IMR-90 (cell line): ENCODE measurements around the gene ESR1. TPM values are rescaled to one million over a fixed set of nuclear protein-coding genes. Genes with fewer than 3 reads are reported as not detected.

Source experiments
- ATAC-seq: fragments of 200-7000 bp; cut with Tn5 transposase; 2 replicates; pipeline ENCODE4 v1.9.1; 2020; ENCODE audit warnings: low read depth, mild to moderate bottlenecking, moderate library complexity
- BruUV-seq: library from RNA; stranded (reverse); fragments of 400-500 nt; replicated peaks from 2 replicates; lab custom pipeline; 2021; lab: Mats Ljungman, UMichigan
- CTCF ChIA-PET: fragments of 300-600 bp; formaldehyde crosslinking; extraction: SDS; loops from one replicate; lab custom pipeline; 2021; ENCODE audit warnings: antibody characterized with exemption; lab: Yijun Ruan, JAX
- POLR2A ChIA-PET: fragments of 300-600 bp; sonication (Branson Sonifier 250); formaldehyde crosslinking; loops from one replicate; lab custom pipeline; 2022; ENCODE audit warnings: antibody characterized with exemption; ENCODE audit not compliant: unreplicated experiment; lab: Charles Lee
- DNase-seq: peaks from one replicate; pipeline ENCODE4 v3.0.0; 2013
- H2AFZ ChIP-seq: replicated peaks from 2 replicates; pipeline ENCODE3; 2013; ENCODE audit warnings: low read length, mild to moderate bottlenecking; ENCODE audit not compliant: poor library complexity
- H2AK5ac ChIP-seq: 2 replicates; pipeline ENCODE4 v1.6.1; 2013; ENCODE audit warnings: low read depth, low read length, inconsistent platforms
- H2AK9ac ChIP-seq: replicated peaks from 2 replicates; pipeline ENCODE3; 2013; ENCODE audit warnings: mild to moderate bottlenecking, low read depth, low read length, moderate library complexity; ENCODE audit not compliant: poor library complexity
- H2BK120ac ChIP-seq: 2 replicates; pipeline ENCODE4 v1.6.1; 2013; ENCODE audit warnings: low read depth, low read length, inconsistent platforms
- H2BK15ac ChIP-seq: 3 replicates; pipeline ENCODE4 v1.6.1; 2013; ENCODE audit warnings: low read depth, low read length, inconsistent platforms
- H2BK20ac ChIP-seq: 2 replicates; pipeline ENCODE4 v1.6.1; 2013; ENCODE audit warnings: low read depth, mild to moderate bottlenecking, inconsistent platforms, low read length, moderate library complexity
- H2BK5ac ChIP-seq: 2 replicates; pipeline ENCODE4 v1.6.1; 2013; ENCODE audit warnings: mild to moderate bottlenecking, low read depth, low read length, inconsistent platforms; ENCODE audit not compliant: poor library complexity, severe bottlenecking
- H3K14ac ChIP-seq: replicated peaks from 2 replicates; pipeline ENCODE4 v1.6.1; 2013; ENCODE audit warnings: low read depth, low read length, inconsistent platforms
- H3K18ac ChIP-seq: 2 replicates; pipeline ENCODE4 v1.6.1; 2013; ENCODE audit warnings: low read depth, low read length, control low read depth
- H3K23ac ChIP-seq: 2 replicates; pipeline ENCODE4 v1.6.1; 2013; ENCODE audit warnings: low read depth, low read length, inconsistent platforms
- H3K27ac ChIP-seq: 2 replicates; pipeline ENCODE4 v1.5.1; 2013; ENCODE audit warnings: mild to moderate bottlenecking, control low read depth, low read length; ENCODE audit not compliant: insufficient read depth
- H3K27me3 ChIP-seq: 2 replicates; pipeline ENCODE4 v1.6.1; 2013; ENCODE audit warnings: low read length; ENCODE audit not compliant: control insufficient read depth, insufficient read depth
- H3K36me3 ChIP-seq: 2 replicates; pipeline ENCODE4 v1.6.1; 2013; ENCODE audit warnings: low read length, mixed read lengths; ENCODE audit not compliant: control insufficient read depth, insufficient read depth
- H3K4ac ChIP-seq: 2 replicates; pipeline ENCODE4 v1.6.1; 2013; ENCODE audit warnings: low read depth, low read length, inconsistent platforms
- H3K4me1 ChIP-seq: 2 replicates; pipeline ENCODE4 v1.6.1; 2013; ENCODE audit warnings: low read length, mixed read lengths; ENCODE audit not compliant: control insufficient read depth, insufficient read depth
- H3K4me2 ChIP-seq: 2 replicates; pipeline ENCODE4 v1.6.1; 2013; ENCODE audit warnings: low read depth, mild to moderate bottlenecking, control low read depth, low read length, moderate library complexity
- H3K4me3 ChIP-seq: 2 replicates; pipeline ENCODE4 v1.5.1; 2013; ENCODE audit warnings: low read depth, mild to moderate bottlenecking, control low read depth, low read length, moderate library complexity; ENCODE audit not compliant: insufficient read depth
- H3K56ac ChIP-seq: 2 replicates; pipeline ENCODE4 v1.6.1; 2013; ENCODE audit warnings: low read length, inconsistent platforms; ENCODE audit not compliant: insufficient read depth; ENCODE audit errors: extremely low read depth
- H3K79me1 ChIP-seq, 2 experiments: 2 replicates each; pipeline ENCODE4 v1.6.1; 2013; ENCODE audit warnings: low read length in 2 of 2, inconsistent platforms in 1 of 2, low read depth in 1 of 2
- H3K9ac ChIP-seq: 2 replicates; pipeline ENCODE4 v1.6.1; 2013; ENCODE audit warnings: low read depth, low read length, control low read depth
- H3K9me1 ChIP-seq: 2 replicates; pipeline ENCODE4 v1.6.1; 2013; ENCODE audit warnings: low read length, inconsistent platforms; ENCODE audit not compliant: insufficient read depth
- H3K9me3 ChIP-seq: 2 replicates; pipeline ENCODE4 v1.6.1; 2013; ENCODE audit warnings: low read length; ENCODE audit not compliant: control insufficient read depth, insufficient read depth
- H4K20me1 ChIP-seq: 2 replicates; pipeline ENCODE4 v1.6.1; 2013; ENCODE audit warnings: low read length, inconsistent platforms; ENCODE audit not compliant: insufficient read depth
- H4K5ac ChIP-seq: 2 replicates; pipeline ENCODE4 v1.6.1; 2013; ENCODE audit warnings: mild to moderate bottlenecking, low read depth, low read length, control low read depth
- H4K8ac ChIP-seq, 2 experiments: 2 replicates each; pipeline ENCODE4 v1.6.1; 2013; ENCODE audit warnings: low read depth in 2 of 2, low read length in 2 of 2, control low read depth in 1 of 2, inconsistent platforms in 1 of 2
- H4K91ac ChIP-seq: 2 replicates; pipeline ENCODE4 v1.6.1; 2013; ENCODE audit warnings: low read depth, low read length, inconsistent platforms; ENCODE audit not compliant: insufficient read depth
- BHLHE40 ChIP-seq: fragments of 150-350 bp; IDR thresholded peaks from 2 replicates; pipeline ENCODE4 v1.6.1; 2016; ENCODE audit warnings: mild to moderate bottlenecking, low read depth, low read length
- CEBPB ChIP-seq: IDR thresholded peaks from 2 replicates; pipeline ENCODE4 v1.6.1; 2012; ENCODE audit warnings: low read depth, low read length, improper control_type of control experiment
- CHD1 ChIP-seq: IDR thresholded peaks from 2 replicates; pipeline ENCODE4 v1.6.1; 2012; ENCODE audit warnings: low read depth, low read length, improper control_type of control experiment
- CTCF ChIP-seq: conservative IDR thresholded peaks from 2 replicates; pipeline ENCODE4 v1.5.1; 2012; ENCODE audit warnings: mild to moderate bottlenecking, low read depth, low read length, improper control_type of control experiment
- ELK1 ChIP-seq: fragments of 150-350 bp; IDR thresholded peaks from 2 replicates; pipeline ENCODE4 v1.6.1; 2016; ENCODE audit warnings: low read depth, mild to moderate bottlenecking, low read length, moderate library complexity, borderline replicate concordance
- FOS ChIP-seq: fragments of 150-350 bp; IDR thresholded peaks from 2 replicates; pipeline ENCODE4 v1.6.1; 2016; ENCODE audit warnings: low read depth, low read length
- MAFK ChIP-seq: IDR thresholded peaks from 2 replicates; pipeline ENCODE4 v1.6.1; 2012; ENCODE audit warnings: low read depth, low read length, improper control_type of control experiment
- MAZ ChIP-seq: IDR thresholded peaks from 2 replicates; pipeline ENCODE4 v1.6.1; 2012; ENCODE audit warnings: low read depth, mild to moderate bottlenecking, low read length, improper control_type of control experiment, moderate library complexity, borderline replicate concordance
- MXI1 ChIP-seq: IDR thresholded peaks from 2 replicates; pipeline ENCODE4 v1.6.1; 2012; ENCODE audit warnings: low read depth, mild to moderate bottlenecking, low read length, moderate library complexity, borderline replicate concordance
- NFE2L2 ChIP-seq: fragments of 150-350 bp; IDR thresholded peaks from 2 replicates; pipeline ENCODE4 v1.6.1; 2016; ENCODE audit warnings: low read depth, mild to moderate bottlenecking, low read length
- POLR2A ChIP-seq: IDR thresholded peaks from 2 replicates; pipeline ENCODE4 v1.6.1; 2012; ENCODE audit warnings: mild to moderate bottlenecking, low read depth, low read length
- RAD21 ChIP-seq: IDR thresholded peaks from 2 replicates; pipeline ENCODE4 v1.6.1; 2012; ENCODE audit warnings: low read length, improper control_type of control experiment
- RCOR1 ChIP-seq: IDR thresholded peaks from 2 replicates; pipeline ENCODE4 v1.6.1; 2012; ENCODE audit warnings: mild to moderate bottlenecking, low read length, improper control_type of control experiment; ENCODE audit not compliant: insufficient replicate concordance
- RFX5 ChIP-seq: IDR thresholded peaks from 2 replicates; pipeline ENCODE4 v1.8.0; 2012; ENCODE audit warnings: low read depth, mild to moderate bottlenecking, low read length, moderate library complexity
- SMC3 ChIP-seq: fragments of 150-350 bp; IDR thresholded peaks from 2 replicates; pipeline ENCODE4 v1.6.1; 2016; ENCODE audit warnings: low read depth, mild to moderate bottlenecking, antibody characterized with exemption, low read length, moderate library complexity
- USF2 ChIP-seq: fragments of 150-350 bp; IDR thresholded peaks from 2 replicates; pipeline ENCODE4 v1.6.1; 2017; ENCODE audit warnings: mild to moderate bottlenecking, antibody characterized with exemption, low read length, low read depth
- WGBS, 2 experiments: methylation state at CpG; one replicate each; pipeline versions ENCODE4 v1.1.5 to v1.1.7; 2013; ENCODE audit warnings: missing lambda C conversion rate in 2 of 2; ENCODE audit not compliant: insufficient read length in 1 of 2; ENCODE audit errors: extremely low coverage in 2 of 2; 5-methylcytosine and 5-hydroxymethylcytosine counted together
- dilution Hi-C: fragments of 300-500 bp; cut with HindIII; formaldehyde crosslinking; loops from one replicate; pipeline ENCODE4 v1.14.3; 2018; ENCODE audit warnings: low sequenced_read_pairs; ENCODE audit not compliant: unreplicated experiment
- in situ Hi-C: fragments of 300-500 bp; cut with MboI; formaldehyde crosslinking; loops from 3 replicates; pipeline ENCODE4 v1.14.3; 2019; ENCODE audit warnings: low sequenced_read_pairs, inconsistent platforms, mixed read lengths
- intact Hi-C: fragments of 100-400 bp; cut with micrococcal nuclease; formaldehyde crosslinking; loops from 2 replicates; pipeline ENCODE4 v1.10.0; 2022
- polyA plus RNA-seq, 3 experiments: library from polyadenylated mRNA; depleted of rRNA; stranded (reverse); fragments of >200 nt; gene quantifications; 2 replicates each; pipeline ENCODE4 v1.2.3, GENCODE V29; 2012; ENCODE audit warnings: low replicate concordance in 1 of 3
- total RNA-seq: library from RNA; depleted of rRNA; stranded (reverse); fragments of >200 nt; gene quantifications from 2 replicates; pipeline ENCODE4 v1.2.3, GENCODE V29; 2012

ESR1 gene
- total and polyA plus RNA-seq, 2 of the 4 experiments (the other 2 are of a cell fraction): not detected

GRCh38 chr6:151803743-151804142, 3.7 kb upstream of the ESR1 start:
- intact Hi-C loops (no loop called here), dilution Hi-C loops (no loop called here), in situ Hi-C loops (no loop called here)
- DNase-seq (no peak), ATAC-seq (no peak)
- no peak overlapping the region for H3K4me3 ChIP-seq
- no peak overlapping the region for H2BK20ac ChIP-seq
- H3K23ac ChIP-seq: no peak overlapping the region
- H3K4me1 ChIP-seq: no peaks in the 10 kb centered on the region; the same call in 1 of the 2 replicates
- ChIA-PET POLR2A (no interaction called here), CTCF (no interaction called here)
- H3K9me3 ChIP-seq: no peaks in the 10 kb centered on the region
- no peak overlapping the region for H4K8ac ChIP-seq
- 10% methylated on average over 1 of the region's 9 CpGs; no CpG with 5 or more reads in 1 of the 2 experiments for WGBS, 2 experiments
- no peaks in the 10 kb centered on the region for H3K9me1 ChIP-seq
- no peak for TF ChIP-seq SMC3
- no peak for TF ChIP-seq USF2
- no peak for TF ChIP-seq NFE2L2
- no peak for TF ChIP-seq MAZ
- TF ChIP-seq RFX5: no peak
- TF ChIP-seq MXI1: no peak
- no peak for TF ChIP-seq RAD21
- no peak for TF ChIP-seq FOS
- no peak for TF ChIP-seq ELK1
- no peak for TF ChIP-seq MAFK
- TF ChIP-seq CHD1: no peak
- no peak for TF ChIP-seq BHLHE40
- no peak for TF ChIP-seq RCOR1
- no peak for TF ChIP-seq CEBPB
- no peak for TF ChIP-seq POLR2A
- no peak for TF ChIP-seq CTCF
- H3K18ac ChIP-seq: no peak overlapping the region
- H2BK5ac ChIP-seq: no peak overlapping the region
- H3K9ac ChIP-seq: no peak overlapping the region
- no peak overlapping the region for H4K91ac ChIP-seq
- no peaks in the 10 kb centered on the region for H4K20me1 ChIP-seq
- no peaks in the 10 kb centered on the region for H3K79me1 ChIP-seq
- no peak overlapping the region for H2AFZ ChIP-seq
- H2AK9ac ChIP-seq: no peak overlapping the region
- H3K56ac ChIP-seq: no peak overlapping the region
- BruUV-seq: no TSS peak
- H3K36me3 ChIP-seq: no peaks in the 10 kb centered on the region
- H2BK15ac ChIP-seq: no peak overlapping the region
- no peak overlapping the region for H2BK120ac ChIP-seq
- no peak overlapping the region for H3K14ac ChIP-seq
- H3K4me2 ChIP-seq: no peak overlapping the region
- no peak overlapping the region for H3K27ac ChIP-seq
- no peak overlapping the region for H4K5ac ChIP-seq
- H3K4ac ChIP-seq: no peak overlapping the region
- H2AK5ac ChIP-seq: no peak overlapping the region
- H3K27me3 ChIP-seq: peaks cover 23% of the 10 kb centered on the region
